ENCODE measurements around the gene NOD1.

The NOD1 gene

DNA sequence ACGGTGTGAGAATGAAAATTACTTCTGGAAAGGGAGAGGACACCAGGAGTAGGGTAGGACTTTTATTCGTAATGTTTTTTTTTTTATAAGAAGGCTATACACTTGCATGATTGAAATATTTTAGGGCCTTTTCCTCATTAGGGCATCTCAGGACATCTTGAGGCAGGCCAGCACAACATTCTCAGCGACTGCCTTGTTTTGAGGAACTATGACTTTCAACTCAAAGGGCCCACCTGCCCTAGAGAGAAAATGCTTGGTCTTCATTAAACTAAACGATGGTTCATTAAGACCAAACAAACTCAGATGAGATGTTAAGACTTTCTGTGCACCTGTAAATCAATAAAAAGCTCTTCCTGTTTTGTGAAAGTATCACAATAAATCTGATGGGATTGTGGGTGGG, 11.3 kb downstream of the NOD1 start:
- peaks cover 70% of the 10 kb centered on the region for H3K4me1 Mint-ChIP-seq
- no peaks in the 10 kb centered on the region for H3K9me3 Mint-ChIP-seq
- no peaks in the 10 kb centered on the region for H3K27me3 Mint-ChIP-seq
- ATAC-seq (no peak), DNase-seq (no peak)
- no peak overlapping the region for H3K4me3 Mint-ChIP-seq
- H3K27ac Mint-ChIP-seq: no peak overlapping the region

DNA sequence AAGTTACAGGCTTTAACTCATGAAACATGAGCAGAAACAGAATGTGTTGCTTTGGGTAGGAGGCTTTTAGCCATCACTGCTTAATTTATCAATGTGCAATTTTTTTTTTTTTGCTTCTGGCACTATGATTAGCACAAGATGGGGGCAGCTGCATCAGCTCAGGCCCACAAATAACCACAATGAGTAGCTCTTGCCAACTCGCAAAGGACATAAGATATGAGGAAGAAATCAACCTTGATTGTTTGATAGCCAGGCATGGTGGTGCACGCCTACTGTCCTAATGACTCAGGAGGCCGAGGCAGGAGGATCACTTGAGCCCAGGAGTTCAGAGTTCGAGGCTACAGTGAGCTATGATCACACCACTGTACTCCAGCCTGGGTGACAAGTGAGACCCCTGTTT, 12.3 kb downstream of the NOD1 start:
- Mint-ChIP-seq H3K27me3 (no peaks in the 10 kb centered on the region), H3K9me3 (no peaks in the 10 kb centered on the region), H3K27ac (peak overlapping the region in 1 of 2 donors; percentile 50), H3K4me3 (no peak overlapping the region), H3K4me1 (peaks cover 60% of the 10 kb centered on the region)
- ATAC-seq: no peak
- no peak for DNase-seq

DNA sequence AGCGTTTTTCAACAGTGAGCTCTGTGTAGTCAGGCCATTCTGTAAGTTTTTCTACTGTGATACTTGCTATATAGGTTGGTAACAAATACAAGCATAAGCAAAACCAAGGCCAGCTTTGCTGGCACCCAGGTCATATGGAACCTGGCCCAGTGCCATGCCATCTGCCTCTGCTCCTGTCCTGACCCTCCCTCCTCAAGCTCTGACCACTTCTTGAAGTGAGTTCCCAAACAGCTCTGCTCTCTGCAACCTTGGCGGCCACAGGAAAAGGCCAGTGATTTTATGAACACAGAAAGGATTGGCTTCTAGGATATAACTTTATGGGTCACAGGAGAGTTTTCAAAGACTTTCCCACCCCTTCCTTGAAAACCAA, 12.8 kb downstream of the NOD1 start:
- no peak for ATAC-seq
- Mint-ChIP-seq H3K9me3 (no peaks in the 10 kb centered on the region), H3K27me3 (no peaks in the 10 kb centered on the region), H3K4me3 (no peak overlapping the region), H3K4me1 (peaks cover 55% of the 10 kb centered on the region), H3K27ac (peak overlapping the region; percentile 50)
- DNase-seq: no peak

DNA sequence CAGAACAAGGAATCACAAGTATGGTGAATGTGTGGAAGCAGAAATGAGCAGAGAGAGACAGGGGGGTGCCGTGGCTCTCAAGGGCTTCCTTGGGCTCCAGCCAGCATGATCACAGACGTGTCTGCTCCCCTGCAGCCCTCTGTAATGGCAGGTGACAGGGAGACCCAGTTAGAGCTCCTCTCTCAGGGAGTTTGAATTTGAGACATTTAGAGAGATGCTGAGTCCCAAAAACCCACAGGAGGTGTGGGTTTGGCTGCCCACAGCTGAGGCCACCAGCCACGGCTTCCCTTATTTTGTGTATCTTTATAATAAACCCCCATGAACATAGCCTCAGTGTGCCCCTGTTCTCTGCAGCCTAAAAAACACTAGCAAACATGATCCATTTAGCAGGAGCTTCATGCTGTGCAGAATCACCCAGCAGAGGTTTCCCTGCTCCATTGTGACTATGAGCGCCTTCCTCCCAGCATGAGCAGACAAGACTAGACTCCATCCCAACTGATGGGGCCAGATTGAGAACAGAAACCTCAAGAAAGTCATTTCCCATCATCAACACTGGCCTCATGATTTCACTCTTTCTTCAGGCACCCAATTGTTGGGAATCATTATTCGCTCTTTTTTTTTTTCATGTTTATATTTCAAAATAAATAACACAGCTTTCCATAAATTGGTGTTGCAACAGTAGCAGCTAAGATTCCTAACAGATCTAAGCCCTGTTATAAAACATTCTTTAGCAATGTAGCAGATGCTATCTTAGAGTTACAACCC, 13.4 kb downstream of the NOD1 start:
- H3K4me1 Mint-ChIP-seq: peaks cover 50% of the 10 kb centered on the region
- H3K27me3 Mint-ChIP-seq: no peaks in the 10 kb centered on the region
- no peak for ATAC-seq
- H3K9me3 Mint-ChIP-seq: no peaks in the 10 kb centered on the region
- peak overlapping the region in 1 of 2 donors; percentile 58 for H3K27ac Mint-ChIP-seq
- no peak for DNase-seq
- H3K4me3 Mint-ChIP-seq: no peak overlapping the region

DNA sequence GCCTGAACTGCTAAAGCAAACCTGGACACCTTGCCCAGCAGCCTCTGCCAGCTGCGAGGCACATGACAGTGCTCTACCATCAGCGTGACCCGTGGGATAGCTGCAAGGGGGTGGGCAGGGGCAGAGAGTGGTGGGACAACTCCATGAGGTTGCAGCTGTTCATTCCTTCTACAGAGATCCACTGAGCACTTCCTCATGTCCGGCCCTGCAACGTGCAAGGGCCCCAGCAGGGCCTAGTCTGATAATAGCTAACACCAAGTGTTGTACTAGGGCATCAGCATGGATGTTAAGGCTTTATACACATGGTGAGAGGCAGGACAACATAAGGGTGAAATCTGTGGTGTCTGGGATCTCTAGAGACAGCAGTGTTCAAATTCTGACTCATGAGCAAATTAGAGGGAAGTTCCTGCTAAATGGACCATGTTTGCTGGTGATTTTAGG, 14.3 kb downstream of the NOD1 start:
- H3K27me3 Mint-ChIP-seq: no peaks in the 10 kb centered on the region
- H3K27ac Mint-ChIP-seq: no peak overlapping the region
- no peak for ATAC-seq
- no peak for DNase-seq
- H3K9me3 Mint-ChIP-seq: no peaks in the 10 kb centered on the region
- H3K4me3 Mint-ChIP-seq: no peak overlapping the region
- peaks cover 40% of the 10 kb centered on the region for H3K4me1 Mint-ChIP-seq

DNA sequence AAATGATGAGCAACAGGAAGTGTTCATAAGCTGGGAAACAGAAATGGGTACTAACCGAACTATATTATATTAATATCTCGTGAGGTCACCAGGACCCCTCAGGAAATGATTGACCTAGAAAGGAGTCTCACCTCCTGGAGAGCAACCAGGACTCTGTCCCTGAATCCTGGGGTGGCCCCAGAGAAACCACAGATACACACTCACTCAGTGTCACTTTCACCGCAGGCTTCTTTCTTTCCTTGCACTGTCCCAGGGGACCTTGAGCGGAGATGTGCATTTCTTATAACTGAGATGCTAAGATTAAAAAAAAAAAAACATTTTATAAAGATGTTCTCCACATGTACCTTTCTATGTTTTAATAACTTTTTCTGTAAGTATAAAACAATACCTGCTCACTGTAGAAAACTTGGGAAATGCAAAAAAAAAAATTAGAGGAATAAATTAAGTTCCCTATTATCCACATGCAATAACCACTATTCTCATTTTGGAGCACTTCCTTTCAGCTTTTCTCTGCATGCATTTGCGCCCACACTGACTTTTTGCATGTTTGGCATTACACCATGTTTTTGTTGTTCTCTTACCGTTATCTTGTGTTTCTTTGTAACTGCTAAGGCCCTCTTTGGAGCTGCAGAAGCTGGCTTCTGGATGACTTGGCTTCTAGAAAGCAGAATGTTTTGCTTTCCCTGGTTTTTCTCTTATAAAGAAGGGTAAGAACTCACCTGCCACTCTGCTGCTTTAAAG, 15.0 kb downstream of the NOD1 start:
- no peaks in the 10 kb centered on the region for H3K27me3 Mint-ChIP-seq
- H3K4me1 Mint-ChIP-seq: peaks cover 35% of the 10 kb centered on the region
- H3K9me3 Mint-ChIP-seq: no peaks in the 10 kb centered on the region
- H3K27ac Mint-ChIP-seq: peak overlapping the region in 1 of 2 donors; percentile 22
- DNase-seq (no peak), ATAC-seq (no peak)
- no peak overlapping the region for H3K4me3 Mint-ChIP-seq

DNA sequence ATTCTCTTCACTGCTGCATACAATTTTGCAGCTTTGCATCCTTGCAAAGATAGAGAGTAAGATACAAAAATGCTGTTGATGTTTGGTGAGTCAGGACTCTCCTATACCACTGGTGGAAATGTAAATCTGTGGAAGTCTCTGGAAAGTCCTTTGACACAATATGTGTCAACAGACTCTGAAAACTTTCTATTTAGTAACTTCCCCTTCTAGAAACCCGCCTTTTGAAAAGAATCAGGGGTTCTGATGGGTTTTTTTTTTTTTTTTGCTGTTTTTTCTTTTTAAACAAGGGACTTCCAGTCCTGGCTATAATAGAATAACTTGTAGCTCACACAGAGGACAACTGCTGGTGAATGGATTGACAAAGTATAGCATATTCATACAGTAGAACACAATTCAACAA, 16.4 kb downstream of the NOD1 start:
- Mint-ChIP-seq H3K27me3 (no peaks in the 10 kb centered on the region), H3K4me1 (peaks cover 24% of the 10 kb centered on the region), H3K9me3 (no peaks in the 10 kb centered on the region), H3K27ac (no peak overlapping the region), H3K4me3 (no peak overlapping the region)
- ATAC-seq: no peak
- DNase-seq: no peak

DNA sequence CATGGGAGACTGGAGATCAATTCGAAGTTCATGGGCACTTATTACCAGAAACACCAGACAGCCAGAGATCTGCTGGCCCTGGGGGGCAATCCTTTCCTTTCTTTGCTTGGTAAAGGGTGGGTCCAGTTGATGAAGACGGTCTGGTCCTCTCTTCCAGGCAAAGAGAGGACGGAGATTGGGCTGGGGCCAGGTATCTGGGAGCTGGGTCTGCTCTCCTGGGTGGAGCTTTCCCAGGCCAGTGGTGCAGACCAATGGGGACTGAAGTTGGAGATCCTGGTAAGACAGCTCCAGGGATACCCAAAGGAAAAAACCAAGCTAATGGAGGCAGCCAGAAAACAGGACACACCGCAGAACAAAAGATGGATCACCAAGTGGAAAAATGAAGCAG, 18.3 kb downstream of the NOD1 start:
- no peak for DNase-seq
- Mint-ChIP-seq H3K27me3 (no peaks in the 10 kb centered on the region), H3K9me3 (no peaks in the 10 kb centered on the region), H3K4me1 (peaks cover 13% of the 10 kb centered on the region), H3K27ac (no peak overlapping the region), H3K4me3 (no peak overlapping the region)
- ATAC-seq: no peak

DNA sequence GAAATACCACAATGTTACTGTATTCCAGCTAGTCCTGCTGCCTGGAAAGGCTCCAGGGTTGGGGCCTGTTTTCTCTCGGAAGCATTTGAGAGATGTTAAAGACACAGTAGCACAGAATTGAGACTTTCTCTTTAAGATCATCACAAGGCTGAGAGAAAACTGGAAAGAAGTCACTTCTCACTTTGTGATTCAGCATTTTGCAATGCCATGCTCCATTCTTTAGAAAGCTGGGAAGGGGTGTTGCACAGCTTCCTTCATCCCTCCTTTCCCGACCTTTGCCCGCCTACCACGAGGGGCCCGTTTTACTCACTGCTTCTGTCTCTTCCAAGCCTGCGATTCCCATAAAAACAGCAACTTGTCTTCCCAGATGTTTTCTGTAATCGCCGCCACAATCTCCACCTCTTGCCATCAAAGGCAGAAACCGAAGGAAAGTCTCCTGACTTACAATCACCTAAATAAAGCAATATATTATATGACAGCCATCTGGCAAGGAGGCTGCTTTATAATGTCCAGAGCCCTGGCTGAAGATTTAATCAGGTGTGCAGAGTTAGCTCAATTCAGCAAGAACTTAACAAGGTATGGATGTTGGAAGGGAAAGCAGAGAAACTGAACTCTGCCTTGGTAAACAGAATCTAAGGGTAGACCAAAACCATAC, 18.9 kb downstream of the NOD1 start:
- Mint-ChIP-seq H3K27ac (no peak overlapping the region), H3K27me3 (no peaks in the 10 kb centered on the region), H3K9me3 (no peaks in the 10 kb centered on the region), H3K4me3 (no peak overlapping the region), H3K4me1 (peaks cover 7% of the 10 kb centered on the region)
- ATAC-seq: no peak
- no peak for DNase-seq

DNA sequence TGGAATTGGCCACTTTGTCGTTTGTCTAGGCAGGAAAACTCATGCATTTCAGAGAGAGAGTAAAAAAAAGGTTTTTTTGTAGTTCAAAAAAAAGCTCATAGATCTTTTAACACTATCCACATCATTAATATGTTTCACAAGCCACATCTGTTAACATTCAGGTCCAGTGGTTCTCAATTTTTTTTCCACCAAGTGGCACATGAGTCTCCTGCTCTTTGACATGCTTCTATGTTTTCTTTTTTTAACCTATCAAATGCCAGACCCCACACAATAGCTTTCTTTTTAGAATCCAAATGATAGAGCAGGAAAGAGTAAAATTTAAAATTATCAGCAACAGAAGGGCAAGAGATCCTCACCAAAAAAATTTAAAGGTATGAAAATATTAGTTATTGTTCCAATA, 20.3 kb downstream of the NOD1 start:
- ATAC-seq (no peak), DNase-seq (no peak)
- H3K4me1 Mint-ChIP-seq: no peaks in the 10 kb centered on the region
- no peaks in the 10 kb centered on the region for H3K9me3 Mint-ChIP-seq
- H3K27me3 Mint-ChIP-seq: no peaks in the 10 kb centered on the region
- H3K4me3 Mint-ChIP-seq: no peak overlapping the region
- H3K27ac Mint-ChIP-seq: no peak overlapping the region

DNA sequence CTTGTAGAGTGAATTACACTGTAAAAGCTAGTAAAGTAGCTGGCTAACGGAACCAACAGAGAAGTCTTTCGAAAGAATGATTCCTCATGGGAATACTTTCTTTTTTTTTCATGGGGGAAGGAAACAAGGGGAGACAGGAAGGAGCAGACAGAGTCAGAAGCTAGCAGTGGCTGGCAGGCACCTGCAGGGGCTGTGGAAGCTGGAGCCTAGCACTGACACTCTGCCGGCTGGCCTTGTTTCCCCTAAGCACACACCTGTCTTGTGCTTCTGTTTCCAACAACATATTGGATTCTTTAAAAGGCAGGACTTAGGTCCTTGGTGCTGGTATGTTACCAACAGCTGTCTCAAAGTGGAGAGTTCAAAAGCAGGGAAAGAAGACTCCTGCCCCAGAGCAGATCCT, 24.7 kb downstream of the NOD1 start:
- H3K27ac Mint-ChIP-seq: no peak overlapping the region
- ATAC-seq (no peak), DNase-seq (no peak)
- H3K4me3 Mint-ChIP-seq: no peak overlapping the region
- H3K4me1 Mint-ChIP-seq: no peaks in the 10 kb centered on the region
- no peaks in the 10 kb centered on the region for H3K27me3 Mint-ChIP-seq
- no peaks in the 10 kb centered on the region for H3K9me3 Mint-ChIP-seq

DNA sequence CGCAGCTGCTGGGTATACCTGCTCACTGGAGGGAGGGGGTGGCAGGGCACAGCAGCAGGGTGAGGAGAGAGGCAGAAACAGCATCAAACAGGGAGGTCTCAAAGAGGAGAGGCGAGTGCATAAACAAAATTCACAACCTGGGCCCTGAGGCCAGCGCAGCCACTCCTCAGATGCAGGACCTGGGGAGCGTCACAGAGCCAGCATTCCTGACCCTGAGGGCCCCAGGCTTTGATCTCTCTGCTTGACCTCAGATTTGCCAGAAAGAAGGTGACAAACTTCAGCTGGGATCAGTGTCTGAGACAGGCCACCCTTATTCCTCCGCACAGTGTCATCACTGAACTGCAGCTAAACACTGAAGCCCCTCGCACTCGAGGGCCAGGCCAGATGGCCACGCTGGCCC, 25.6 kb downstream of the NOD1 start:
- ATAC-seq (no peak), DNase-seq (no peak)
- Mint-ChIP-seq H3K27ac (no peak overlapping the region), H3K27me3 (no peaks in the 10 kb centered on the region), H3K4me1 (no peaks in the 10 kb centered on the region), H3K4me3 (no peak overlapping the region), H3K9me3 (no peaks in the 10 kb centered on the region)

DNA sequence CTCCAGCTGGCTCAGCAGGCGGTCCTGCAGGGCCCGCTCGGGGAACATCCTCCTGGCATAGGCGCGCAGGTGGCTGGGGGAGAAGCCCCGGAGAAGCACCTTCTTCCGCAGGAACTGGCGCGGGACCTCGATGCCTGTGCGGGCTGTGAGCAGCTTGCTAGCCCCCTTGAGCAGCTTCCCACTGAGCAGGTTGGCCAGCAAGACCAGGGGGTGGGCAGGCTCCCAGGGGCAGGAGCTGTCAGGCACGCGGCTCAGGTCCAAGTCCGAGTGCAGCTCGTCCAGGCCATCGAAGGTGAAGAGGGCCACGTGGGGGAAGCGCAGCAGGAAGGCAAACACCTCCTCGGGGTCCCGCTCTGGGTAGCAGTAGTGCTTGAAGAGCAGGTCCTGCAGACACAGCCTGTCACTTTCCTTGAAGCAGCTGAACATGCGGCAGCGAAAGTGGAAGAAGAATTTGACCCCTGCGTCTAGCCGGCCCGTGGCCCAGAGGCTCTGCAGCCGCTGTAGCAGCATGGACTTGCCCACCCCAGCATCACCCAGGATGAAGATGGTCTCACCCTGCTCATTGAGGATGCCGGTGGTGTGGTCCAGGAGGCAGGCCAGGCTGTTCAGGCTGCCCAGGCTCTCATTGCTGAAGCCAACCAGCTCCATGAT, 26.2 kb downstream of the NOD1 start:
- DNase-seq (no peak), ATAC-seq (no peak)
- Mint-ChIP-seq H3K27me3 (no peaks in the 10 kb centered on the region), H3K4me1 (no peaks in the 10 kb centered on the region), H3K27ac (no peak overlapping the region), H3K4me3 (no peak overlapping the region), H3K9me3 (no peaks in the 10 kb centered on the region)

DNA sequence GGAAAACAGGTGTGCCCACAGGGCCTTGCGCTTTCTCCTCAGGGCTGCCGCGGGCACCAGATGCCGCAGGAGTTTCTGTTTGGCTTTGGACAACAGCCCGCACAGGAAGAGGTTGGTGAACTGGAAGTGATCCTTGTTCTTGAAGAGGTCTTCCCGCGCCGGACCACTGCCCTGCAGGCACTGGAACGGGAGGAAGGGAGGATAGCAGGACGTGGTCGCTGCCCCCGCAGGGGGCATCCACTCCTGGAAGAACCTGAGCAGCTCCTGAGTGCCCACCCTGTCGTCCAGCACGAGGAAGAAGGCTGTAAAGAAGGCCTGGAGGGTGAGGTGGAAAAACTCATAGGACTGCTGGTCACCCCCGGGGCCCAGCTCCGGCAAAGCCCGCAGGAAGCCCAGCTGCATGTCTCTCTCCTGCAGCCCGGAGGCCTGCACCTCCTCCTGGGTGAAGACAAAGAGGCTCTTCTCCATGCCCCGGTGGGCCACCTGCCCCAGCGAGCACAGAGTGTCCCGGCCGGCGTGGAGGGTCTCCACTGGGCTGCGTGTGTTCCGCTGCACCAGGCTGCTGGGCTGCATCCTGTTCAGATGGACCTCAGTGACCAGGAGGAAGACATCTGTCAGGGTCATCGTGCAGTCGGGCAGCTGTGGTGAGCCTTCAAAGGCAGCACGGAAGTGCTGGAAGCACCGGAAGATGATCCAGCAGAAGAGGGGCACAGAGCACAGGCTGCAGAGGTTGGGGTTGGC, 26.9 kb downstream of the NOD1 start:
- ATAC-seq: no peak
- no peak overlapping the region for H3K27ac Mint-ChIP-seq
- DNase-seq: no peak
- H3K4me1 Mint-ChIP-seq: no peaks in the 10 kb centered on the region
- no peaks in the 10 kb centered on the region for H3K9me3 Mint-ChIP-seq
- H3K27me3 Mint-ChIP-seq: no peaks in the 10 kb centered on the region
- no peak overlapping the region for H3K4me3 Mint-ChIP-seq

DNA sequence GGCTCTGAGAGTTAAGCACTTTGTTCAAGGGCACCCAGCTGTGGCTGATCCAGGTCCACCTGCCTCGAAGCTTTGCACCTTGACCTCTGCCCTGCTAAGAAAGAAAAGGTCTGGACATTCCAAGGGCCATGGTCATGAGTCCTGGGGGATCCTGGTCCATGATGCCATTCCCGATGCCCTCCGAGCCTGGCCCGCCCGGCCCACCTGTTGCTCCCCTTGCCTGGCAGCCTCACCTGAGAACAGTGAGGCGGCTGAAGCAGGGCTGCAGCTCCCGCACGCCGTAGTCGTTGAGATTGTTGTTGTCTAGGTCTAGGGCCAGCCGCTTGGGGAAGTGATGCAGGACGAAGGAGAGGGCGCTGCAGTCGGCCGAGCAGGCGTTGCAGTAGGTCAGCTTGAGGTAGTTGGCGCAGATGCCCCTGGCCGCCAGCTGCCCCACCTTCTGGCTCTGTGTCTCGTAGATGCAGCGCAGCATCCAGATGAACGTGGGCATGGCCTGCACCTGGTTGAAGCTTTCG, 27.5 kb downstream of the NOD1 start:
- Mint-ChIP-seq H3K27me3 (no peaks in the 10 kb centered on the region), H3K27ac (no peak overlapping the region), H3K9me3 (no peaks in the 10 kb centered on the region), H3K4me3 (no peak overlapping the region), H3K4me1 (peaks cover 3% of the 10 kb centered on the region)
- DNase-seq (no peak), ATAC-seq (no peak)
